Smooth muscle cell (in vitro differentiated cells): ENCODE data around the gene FOXN1. TPM values are rescaled to one million over a fixed set of nuclear protein-coding genes. Genes with fewer than 3 reads are reported as not detected.

Experiments
- DNase-seq: peaks from one replicate; lab custom pipeline; 2025; ENCODE audit not compliant: unreplicated experiment; lab: John Stamatoyannopoulos, UW
- H2AFZ ChIP-seq: fragments of 200-600 bp; sonication (generic); 2 replicates; pipeline ENCODE4 v1.6.0; 2016; ENCODE audit warnings: antibody characterized with exemption, low read depth, mild to moderate bottlenecking
- H3F3A ChIP-seq: fragments of 200-600 bp; sonication (generic); 2 replicates; pipeline ENCODE4 v1.6.0; 2017; ENCODE audit warnings: antibody characterized with exemption, low read depth
- H3K27ac ChIP-seq: fragments of 200-600 bp; sonication (generic); 2 replicates; pipeline ENCODE4 v1.5.1; 2016; ENCODE audit warnings: low read depth, mild to moderate bottlenecking
- H3K27me3 ChIP-seq: fragments of 200-600 bp; sonication (generic); 2 replicates; pipeline ENCODE4 v1.6.1; 2016; ENCODE audit warnings: low read depth, mild to moderate bottlenecking
- H3K36me3 ChIP-seq: fragments of 200-600 bp; sonication (generic); 2 replicates; pipeline ENCODE4 v1.5.1; 2016; ENCODE audit warnings: low read depth
- H3K4me1 ChIP-seq: fragments of 200-600 bp; sonication (generic); 2 replicates; pipeline ENCODE4 v1.5.1; 2016; ENCODE audit warnings: low read depth
- H3K4me2 ChIP-seq: fragments of 200-600 bp; sonication (generic); 2 replicates; pipeline ENCODE4 v1.6.0; 2016; ENCODE audit warnings: mild to moderate bottlenecking
- H3K4me3 ChIP-seq: fragments of 200-600 bp; sonication (generic); 2 replicates; pipeline ENCODE4 v1.5.1; 2016; ENCODE audit warnings: mild to moderate bottlenecking
- H3K79me2 ChIP-seq: fragments of 200-600 bp; sonication (generic); 2 replicates; pipeline ENCODE4 v1.6.0; 2016; ENCODE audit warnings: low read depth, mild to moderate bottlenecking
- H3K9ac ChIP-seq: fragments of 200-600 bp; sonication (generic); 2 replicates; pipeline ENCODE4 v1.6.0; 2016; ENCODE audit warnings: low read depth
- H3K9me3 ChIP-seq: fragments of 200-600 bp; sonication (generic); replicated peaks from 2 replicates; pipeline ENCODE4 v1.5.1; 2016; ENCODE audit warnings: low read depth
- H4K20me1 ChIP-seq: fragments of 200-600 bp; sonication (generic); 2 replicates; pipeline ENCODE4 v1.6.0; 2016; ENCODE audit warnings: low read depth
- CTCF ChIP-seq: fragments of 200-600 bp; sonication (generic); IDR thresholded peaks from 2 replicates; pipeline ENCODE4 v1.5.1; 2017; ENCODE audit warnings: borderline replicate concordance, mild to moderate bottlenecking, antibody characterized with exemption; ENCODE audit not compliant: insufficient read depth, poor library complexity, severe bottlenecking
- WGBS: methylation state at CpG from one replicate; pipeline ENCODE4 v1.1.7; 2016; ENCODE audit warnings: low lambda C conversion rate; 5-methylcytosine and 5-hydroxymethylcytosine counted together
- polyA plus RNA-seq: library from polyadenylated mRNA; unstranded; fragments of >200 nt; fragmentation: Nextera tagmentation; extraction: Ambion mirVana; gene quantifications from 2 replicates; pipeline ENCODE4 v1.2.1, GENCODE V29; 2016
- total RNA-seq: library from RNA; depleted of rRNA; stranded (reverse); fragments of >200 nt; gene quantifications from 2 replicates; pipeline ENCODE4 v1.2.3, GENCODE V29; 2014

FOXN1 gene
- total and polyA plus RNA-seq, 2 experiments from 2014 or later = 0.36 TPM; not detected in 1

GRCh38 chr17:28530250-28530649, 24.1 kb downstream of the FOXN1 start:
- H3K27ac ChIP-seq = no peak overlapping the region
- peaks cover 1% of the 10 kb centered on the region for H3K4me1 ChIP-seq
- no peak overlapping the region for H3K4me3 ChIP-seq
- no peak for DNase-seq
- no peaks in the 10 kb centered on the region for H3F3A ChIP-seq
- no peaks in the 10 kb centered on the region for H3K36me3 ChIP-seq
- no peak overlapping the region for H3K4me2 ChIP-seq
- no peaks in the 10 kb centered on the region for H3K79me2 ChIP-seq
- H3K9me3 ChIP-seq = no peaks in the 10 kb centered on the region
- 96% methylated on average over 4 of the region's 4 CpGs for WGBS
- no peak for TF ChIP-seq CTCF
- no peak overlapping the region for H3K9ac ChIP-seq
- no peaks in the 10 kb centered on the region for H4K20me1 ChIP-seq
- H3K27me3 ChIP-seq = no peaks in the 10 kb centered on the region
- H2AFZ ChIP-seq = no peak overlapping the region

- Histone ChIP-seq H3K4me1 (no peaks in the 10 kb centered on the region), H3F3A (no peaks in the 10 kb centered on the region)
- WGBS = 79% methylated on average over 7 of the region's 7 CpGs
These were observed 24.8 kb downstream of the FOXN1 start for GRCh38 chr17:28530926-28531325.

GRCh38 chr17:28532050-28532960, 26.2 kb downstream of the FOXN1 start:
- H3K79me2 ChIP-seq = no peaks in the 10 kb centered on the region
- no peaks in the 10 kb centered on the region for H3F3A ChIP-seq
- H3K9me3 ChIP-seq = no peaks in the 10 kb centered on the region
- H3K27ac ChIP-seq = no peak overlapping the region
- no peak for TF ChIP-seq CTCF
- H3K27me3 ChIP-seq = no peaks in the 10 kb centered on the region
- H4K20me1 ChIP-seq = no peaks in the 10 kb centered on the region
- DNase-seq = no peak
- H3K36me3 ChIP-seq = no peaks in the 10 kb centered on the region
- H3K4me2 ChIP-seq = no peak overlapping the region
- H2AFZ ChIP-seq = no peak overlapping the region
- H3K9ac ChIP-seq = no peak overlapping the region
- no peak overlapping the region for H3K4me3 ChIP-seq
- no peaks in the 10 kb centered on the region for H3K4me1 ChIP-seq
- 81% methylated on average over 7 of the region's 7 CpGs for WGBS

More at GRCh38 chr17:28530926-28531325, 24.8 kb downstream of the FOXN1 start:
- no peak overlapping the region for H3K4me3 ChIP-seq
- no peak overlapping the region for H3K9ac ChIP-seq
- no peak overlapping the region for H3K4me2 ChIP-seq
- H3K36me3 ChIP-seq = no peaks in the 10 kb centered on the region
- no peak for TF ChIP-seq CTCF
- no peaks in the 10 kb centered on the region for H3K79me2 ChIP-seq
- H3K27me3 ChIP-seq = no peaks in the 10 kb centered on the region
- no peaks in the 10 kb centered on the region for H3K9me3 ChIP-seq
- DNase-seq = no peak
- no peaks in the 10 kb centered on the region for H4K20me1 ChIP-seq
- H2AFZ ChIP-seq = no peak overlapping the region
- no peak overlapping the region for H3K27ac ChIP-seq
